HL-60/S4 treated with phorbol 12-myristate 13-acetate at 8.2 ng/mL for 4 days and 3 days (cell line): ENCODE data around the gene CCDC77.
"Not testable (repeated sequence)": the region's sequence is repeated elsewhere in the genome, so short reads cannot be mapped to it uniquely, and the experiment has no call there.

Source experiments
- in situ Hi-C: fragments of 300-500 bp; cut with MboI; formaldehyde crosslinking; loops from 2 replicates; pipeline ENCODE4 v1.15.0; 2022; ENCODE audit warnings: low sequenced_read_pairs

Gene CCDC77

GRCh38 chr12:401235-402028 is at the start of gene CCDC77:
CCDC77 (plus strand) TSS chr12:401644; CDS start chr12:409384, 7,740 bp downstream.
- in situ Hi-C loops: no loop called here

DNA sequence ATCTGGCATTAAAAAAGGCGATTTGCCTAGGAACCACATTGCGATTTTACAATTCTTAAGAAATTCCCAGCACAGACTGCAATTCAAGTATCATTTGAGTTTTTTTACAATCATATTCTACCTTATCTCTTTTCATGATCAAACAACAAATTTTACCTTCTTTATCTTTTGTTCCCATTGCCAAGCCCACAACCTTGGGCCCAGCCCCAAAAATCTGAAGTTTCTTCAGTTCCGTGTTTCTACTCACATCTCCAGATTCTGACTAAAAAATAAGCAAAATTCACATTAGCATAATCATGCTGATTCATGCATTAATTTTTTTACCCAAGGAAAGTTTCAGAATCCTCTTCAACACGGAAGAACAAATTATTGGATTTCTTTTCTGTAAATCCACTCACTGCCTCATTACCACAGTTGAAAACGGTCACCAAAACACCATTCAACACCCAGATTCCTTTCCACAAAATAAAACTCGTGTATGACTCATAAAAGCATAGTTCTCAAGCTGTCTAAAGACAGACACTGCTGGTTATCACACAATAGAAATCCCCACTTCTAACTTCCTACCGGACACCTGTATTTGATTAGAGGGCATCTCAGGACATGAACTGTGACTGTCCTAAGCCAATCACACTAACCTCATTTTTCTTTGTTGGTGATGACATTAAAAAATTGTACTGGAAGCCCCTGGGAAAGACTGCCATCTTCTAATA is 45.0 kb upstream of the CCDC77 start:
- in situ Hi-C loops: no loop called here

DNA sequence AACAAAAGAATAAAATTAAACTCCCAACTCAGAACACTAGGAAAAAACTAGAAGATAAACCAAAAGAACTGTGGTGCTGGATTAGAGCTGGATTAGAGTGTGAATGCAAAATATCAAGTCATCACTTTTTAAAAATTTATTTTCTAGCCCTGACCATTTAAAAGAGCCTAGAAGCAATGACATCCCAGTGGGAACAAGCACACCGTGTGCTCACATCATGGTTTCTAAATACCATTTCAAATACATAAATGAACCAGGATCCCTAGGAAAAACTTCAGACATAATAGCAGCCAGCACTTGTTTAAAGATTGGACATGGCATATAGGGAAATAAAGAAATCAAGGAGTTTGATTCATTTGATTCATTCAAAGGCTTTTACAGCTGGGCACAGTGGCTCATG is 42.4 kb upstream of the CCDC77 start:
- in situ Hi-C loops: no loop called here

- in situ Hi-C loops: no loop called here
Measured at GRCh38 chr12:366820-367219, 34.6 kb upstream of the CCDC77 start.

GRCh38 chr12:367972-368371 is 33.5 kb upstream of the CCDC77 start:
- in situ Hi-C loops: no loop called here

GRCh38 chr12:370739-371485 is 30.5 kb upstream of the CCDC77 start:
- in situ Hi-C loops: not testable (repeated sequence)

DNA sequence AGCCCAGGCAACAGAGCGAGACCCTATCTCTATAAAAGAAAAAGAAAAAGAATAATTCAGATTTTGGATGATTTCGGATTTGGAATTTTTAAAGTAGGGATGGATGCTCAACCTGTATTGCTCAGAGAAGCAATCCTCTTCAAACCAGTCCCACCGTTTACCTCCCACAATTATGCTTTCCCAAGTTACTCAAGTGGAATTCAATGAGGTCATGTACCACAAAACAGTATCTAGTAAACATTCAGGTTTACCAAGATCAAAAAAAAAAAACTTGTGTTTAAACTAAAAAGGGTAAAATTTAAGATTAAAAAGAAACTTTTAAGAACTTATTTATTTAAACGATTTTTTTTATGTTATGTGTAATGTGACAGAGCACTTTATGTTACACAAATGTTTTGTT is 14.8 kb upstream of the CCDC77 start:
- in situ Hi-C loops: no loop called here

DNA sequence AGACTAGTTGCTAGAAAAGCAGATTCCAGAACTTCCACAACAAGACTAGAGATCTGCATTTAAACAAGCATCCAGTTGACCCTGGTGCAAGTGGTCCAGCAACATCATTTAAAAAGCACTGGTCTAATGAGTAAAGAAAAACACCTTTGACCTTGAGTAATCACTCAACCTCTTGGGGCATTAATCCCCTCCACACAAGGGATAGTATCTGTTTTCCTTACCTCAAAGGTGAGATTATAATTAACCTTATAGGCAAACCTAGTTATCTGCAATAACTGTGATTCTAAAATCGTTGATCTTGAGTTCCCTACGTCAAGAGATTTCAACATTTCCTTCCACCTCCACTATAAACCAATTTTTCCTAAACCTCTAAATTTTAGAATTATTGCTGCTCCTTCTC is 13.4 kb upstream of the CCDC77 start:
- in situ Hi-C loops: no loop called here

GRCh38 chr12:388541-389141 is 12.8 kb upstream of the CCDC77 start:
- in situ Hi-C loops: no loop called here

GRCh38 chr12:389142-390096 is 12.0 kb upstream of the CCDC77 start, which contains the start of gene KDM5A:
KDM5A (minus strand) TSS chr12:389320; CDS start chr12:389091, 229 bp downstream.
- in situ Hi-C loops: no loop called here

DNA sequence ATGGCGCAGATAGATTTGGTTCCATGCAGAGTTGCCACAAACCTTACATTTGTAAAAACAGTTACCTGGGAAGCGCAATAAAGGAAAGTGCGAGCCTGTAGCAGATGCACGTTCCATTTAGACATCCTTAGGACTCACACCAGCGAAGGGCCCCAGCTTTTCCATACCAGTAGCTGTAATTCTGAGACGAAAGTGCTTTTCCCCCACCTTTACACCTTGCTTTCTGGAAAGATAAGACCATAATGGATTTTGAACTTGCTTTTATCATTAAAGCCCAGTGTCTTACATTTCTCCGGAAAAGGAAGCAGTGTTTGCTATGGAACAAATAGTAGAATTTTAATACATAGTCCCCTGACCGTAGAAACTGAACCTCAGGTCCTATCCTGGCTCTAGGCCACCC is 616 bp upstream of the CCDC77 start:
- in situ Hi-C loops: no loop called here

- in situ Hi-C loops: no loop called here
Measured at GRCh38 chr12:402029-402389, 565 bp downstream of the CCDC77 start.

DNA sequence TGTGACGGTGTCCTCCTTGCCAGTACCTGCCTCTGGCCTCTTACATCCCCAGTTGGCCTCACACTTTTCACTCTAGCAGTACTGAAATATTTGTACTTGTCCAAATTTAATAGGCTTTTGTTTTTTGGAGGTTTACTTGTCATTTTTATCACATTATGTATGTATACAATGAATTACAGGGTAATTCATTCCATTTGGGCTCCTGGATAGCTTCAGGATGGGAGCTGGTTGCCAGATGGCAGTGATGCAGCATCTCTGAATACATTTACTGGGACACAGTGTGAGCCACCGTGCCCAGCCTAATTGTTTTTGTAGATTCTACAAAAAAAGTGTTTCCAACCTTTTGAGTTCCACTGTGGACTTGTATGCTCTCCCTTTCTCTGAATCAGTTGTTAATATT is 13.4 kb downstream of the CCDC77 start:
- in situ Hi-C loops: no loop called here

GRCh38 chr12:418432-418831 is 17.0 kb downstream of the CCDC77 start:
- in situ Hi-C loops: no loop called here

- in situ Hi-C loops: no loop called here
Measured at GRCh38 chr12:422526-422925, 21.1 kb downstream of the CCDC77 start.

- in situ Hi-C loops: not testable (repeated sequence)
Measured at GRCh38 chr12:435737-436136, 34.3 kb downstream of the CCDC77 start.

DNA sequence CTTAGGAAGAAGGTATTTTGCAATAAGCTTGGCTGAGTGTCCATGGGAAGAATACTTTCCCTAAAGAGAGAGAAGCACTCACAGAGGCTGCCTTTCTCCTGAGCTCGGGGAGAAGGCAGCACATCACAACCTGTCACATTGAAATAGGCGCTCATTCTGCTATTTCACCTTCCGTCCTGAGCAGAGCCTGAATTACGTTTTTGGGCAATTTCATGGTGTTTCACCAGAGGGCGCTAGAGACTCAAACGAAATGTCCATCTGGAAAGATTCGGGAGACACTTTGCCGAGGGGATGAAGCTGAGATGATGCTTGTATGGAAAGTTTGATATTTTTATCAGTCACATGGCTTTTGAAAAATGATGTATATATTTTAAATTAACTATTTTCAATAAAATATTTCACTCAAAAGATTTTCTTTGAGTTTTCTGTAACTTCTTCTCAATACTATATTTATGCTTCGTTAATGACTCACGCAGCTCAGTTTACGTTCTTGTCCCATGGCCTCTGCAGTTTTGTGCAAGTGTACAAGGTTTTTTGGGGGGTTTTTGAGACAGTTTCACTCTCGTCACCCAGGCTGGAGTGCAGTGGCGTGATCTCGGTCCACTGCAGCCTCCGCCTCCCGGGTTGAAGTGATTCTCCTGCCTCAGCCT is 40.9 kb downstream of the CCDC77 start:
- in situ Hi-C loops: no loop called here

GRCh38 chr12:447141-447540 is 45.7 kb downstream of the CCDC77 start:
- in situ Hi-C loops: no loop called here

GRCh38 chr12:449203-449602 is 47.8 kb downstream of the CCDC77 start:
- in situ Hi-C loops: no loop called here

DNA sequence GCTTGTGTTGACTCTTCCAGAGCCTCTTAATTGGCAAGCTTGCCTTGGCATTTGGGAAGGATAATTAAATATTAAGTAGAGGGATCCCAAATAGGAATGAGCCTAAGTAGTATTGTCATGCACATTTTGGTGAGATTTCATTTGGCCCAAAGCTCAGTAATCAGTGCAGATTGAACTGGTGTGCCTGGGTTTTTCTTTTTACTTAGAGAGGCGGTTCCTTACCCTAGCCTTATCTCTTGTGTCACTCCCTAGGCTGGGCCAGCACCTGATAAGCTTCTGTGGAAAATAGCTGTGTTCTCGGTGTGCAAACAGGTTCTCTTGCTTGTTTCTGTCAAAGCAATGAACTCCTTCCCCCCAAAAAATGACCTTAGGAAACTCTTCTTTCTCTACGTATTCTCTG is 49.0 kb downstream of the CCDC77 start:
- in situ Hi-C loops: no loop called here
